Fibroblast of the aortic adventitia (primary cell): ENCODE data around the gene MYD88. TPM values are rescaled to one million over a fixed set of nuclear protein-coding genes. Genes with fewer than 3 reads are reported as not detected.

Experiments used
- DNase-seq: peaks from one replicate; pipeline ENCODE4 v3.0.0-alpha.2; 2010; ENCODE audit warnings: low read depth
- H3K4me3 ChIP-seq: 2 replicates; pipeline ENCODE4 v1.5.1; 2011; ENCODE audit warnings: low read depth, mild to moderate bottlenecking, control low read depth, low read length, moderate library complexity
- total RNA-seq: library from RNA; depleted of rRNA; stranded (reverse); fragments of >200 nt; gene quantifications from 2 replicates; pipeline ENCODE4 v1.2.3, GENCODE V29; 2012; ENCODE audit warnings: low replicate concordance
- TF ChIP-seq, protein P1 (sequence below): IDR thresholded peaks from 2 replicates; pipeline ENCODE4 v1.5.1; 2011; ENCODE audit warnings: mild to moderate bottlenecking, low read length, control low read depth, inconsistent platforms; ENCODE audit not compliant: insufficient read depth

The MYD88 gene
- total RNA-seq, 1 donor, result 8.3 TPM

DNA sequence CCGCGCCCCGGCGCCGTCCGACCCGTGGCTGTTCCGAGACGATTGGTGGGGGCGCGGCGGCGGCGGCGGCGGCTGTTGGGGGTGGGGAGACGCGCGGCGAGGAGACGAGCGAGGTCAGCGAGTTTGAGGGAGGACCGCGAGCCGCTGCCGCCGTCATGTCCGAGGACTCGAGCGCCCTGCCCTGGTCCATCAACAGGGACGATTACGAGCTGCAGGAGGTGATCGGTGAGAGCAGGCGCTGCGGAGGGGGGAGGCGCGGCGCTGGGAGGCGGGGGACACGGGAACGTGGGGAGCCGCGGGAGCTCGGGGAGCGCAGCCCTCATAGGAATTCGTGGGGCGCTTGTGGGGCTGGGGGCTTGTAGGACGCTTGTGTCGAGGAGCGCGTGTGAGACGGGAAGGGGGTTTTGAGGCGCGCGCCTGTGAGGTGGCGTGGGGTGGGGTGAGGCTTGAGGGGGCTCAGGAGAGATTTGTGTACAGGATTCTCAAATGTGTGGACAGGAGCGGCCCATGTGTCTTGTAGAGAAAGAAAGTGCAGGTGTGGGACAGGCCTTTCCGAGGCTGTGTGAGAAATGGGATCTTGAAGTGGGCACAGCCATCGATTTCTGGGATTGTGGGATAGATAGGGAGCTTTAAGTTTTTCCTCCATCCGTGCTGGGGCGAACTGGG is 27.4 kb downstream of the MYD88 start:
- H3K4me3 ChIP-seq, result peak overlapping the region; percentile 86
- TF ChIP-seq, protein P1, sequence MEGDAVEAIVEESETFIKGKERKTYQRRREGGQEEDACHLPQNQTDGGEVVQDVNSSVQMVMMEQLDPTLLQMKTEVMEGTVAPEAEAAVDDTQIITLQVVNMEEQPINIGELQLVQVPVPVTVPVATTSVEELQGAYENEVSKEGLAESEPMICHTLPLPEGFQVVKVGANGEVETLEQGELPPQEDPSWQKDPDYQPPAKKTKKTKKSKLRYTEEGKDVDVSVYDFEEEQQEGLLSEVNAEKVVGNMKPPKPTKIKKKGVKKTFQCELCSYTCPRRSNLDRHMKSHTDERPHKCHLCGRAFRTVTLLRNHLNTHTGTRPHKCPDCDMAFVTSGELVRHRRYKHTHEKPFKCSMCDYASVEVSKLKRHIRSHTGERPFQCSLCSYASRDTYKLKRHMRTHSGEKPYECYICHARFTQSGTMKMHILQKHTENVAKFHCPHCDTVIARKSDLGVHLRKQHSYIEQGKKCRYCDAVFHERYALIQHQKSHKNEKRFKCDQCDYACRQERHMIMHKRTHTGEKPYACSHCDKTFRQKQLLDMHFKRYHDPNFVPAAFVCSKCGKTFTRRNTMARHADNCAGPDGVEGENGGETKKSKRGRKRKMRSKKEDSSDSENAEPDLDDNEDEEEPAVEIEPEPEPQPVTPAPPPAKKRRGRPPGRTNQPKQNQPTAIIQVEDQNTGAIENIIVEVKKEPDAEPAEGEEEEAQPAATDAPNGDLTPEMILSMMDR, result no peak
- peak; percentile 12 for DNase-seq

DNA sequence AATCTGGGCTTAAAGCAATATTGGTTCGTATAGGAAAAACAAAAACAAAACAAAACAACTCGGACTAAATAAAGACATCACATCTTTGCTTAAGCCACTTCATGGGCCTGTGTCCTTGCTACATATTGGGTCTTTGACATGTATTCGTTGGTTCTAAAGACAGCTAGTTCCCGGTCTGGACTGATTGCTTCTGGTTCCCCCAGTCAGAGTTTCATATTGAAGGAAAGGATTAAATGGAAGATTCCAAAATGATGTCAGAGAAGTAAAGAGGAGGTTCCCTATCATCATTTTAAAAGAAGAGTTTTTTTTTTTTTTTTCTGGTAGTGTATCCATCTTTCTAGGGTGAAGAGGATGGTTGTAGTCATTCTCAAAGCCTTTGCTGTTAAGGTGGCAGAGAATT is 29.1 kb downstream of the MYD88 start:
- TF ChIP-seq, protein P1, result no peak
- DNase-seq, result no peak
- H3K4me3 ChIP-seq, result no peak overlapping the region

DNA sequence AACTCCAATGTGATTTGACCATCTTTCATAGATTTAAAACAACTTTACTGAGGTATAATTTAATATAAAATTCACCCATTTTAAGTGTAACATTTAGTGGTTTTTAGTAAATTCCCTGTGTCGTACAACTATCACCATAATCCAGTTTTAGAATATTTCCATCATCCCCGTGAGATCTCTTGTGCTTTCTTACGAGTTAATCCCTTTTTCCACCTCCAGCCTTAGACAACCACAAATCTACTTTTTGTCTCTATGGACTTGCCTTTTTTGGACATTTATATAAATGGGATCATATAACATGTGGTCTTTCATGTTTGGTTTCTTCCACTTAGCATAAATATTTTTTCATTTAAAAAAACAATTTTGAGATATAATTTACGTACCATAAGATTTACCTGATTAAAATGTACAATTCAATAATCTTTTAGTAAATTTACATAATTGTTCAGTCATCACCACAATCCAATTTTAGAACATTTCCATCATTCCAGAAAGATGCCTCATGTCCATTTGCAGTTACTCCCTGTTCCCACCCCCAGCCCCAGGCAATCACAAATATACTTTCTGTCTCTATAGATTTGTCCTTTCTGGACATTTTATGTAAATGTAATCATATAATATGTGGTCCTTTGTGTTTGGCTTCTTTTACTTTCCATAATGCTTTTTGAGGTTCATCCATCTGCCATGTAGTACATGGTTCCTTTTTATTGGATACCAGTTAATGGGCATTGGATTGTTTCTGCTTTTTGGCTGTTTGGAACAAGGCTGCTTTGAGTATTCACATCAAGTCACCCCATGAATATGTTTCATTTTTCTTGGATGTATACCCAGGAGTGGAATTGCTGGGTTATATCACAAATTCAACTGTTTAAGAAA is 29.9 kb downstream of the MYD88 start:
- TF ChIP-seq, protein P1, result no peak
- no peak overlapping the region for H3K4me3 ChIP-seq
- DNase-seq, result peak; percentile 61

DNA sequence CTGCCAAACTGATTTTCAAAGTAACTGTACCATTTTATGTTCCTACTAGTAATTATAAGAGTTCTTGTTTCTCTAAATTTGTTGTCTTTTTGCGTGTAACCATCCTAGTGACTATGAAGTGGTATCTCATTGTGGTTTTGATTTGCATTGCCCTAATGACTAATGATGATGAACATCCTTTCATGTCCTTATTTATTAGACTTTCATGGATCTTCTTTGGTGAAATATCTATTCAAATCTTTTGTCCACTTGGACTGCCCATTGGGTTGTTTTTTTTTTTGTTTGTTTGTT is 30.5 kb downstream of the MYD88 start:
- DNase-seq, result no peak
- TF ChIP-seq, protein P1, result no peak
- H3K4me3 ChIP-seq, result no peak overlapping the region

DNA sequence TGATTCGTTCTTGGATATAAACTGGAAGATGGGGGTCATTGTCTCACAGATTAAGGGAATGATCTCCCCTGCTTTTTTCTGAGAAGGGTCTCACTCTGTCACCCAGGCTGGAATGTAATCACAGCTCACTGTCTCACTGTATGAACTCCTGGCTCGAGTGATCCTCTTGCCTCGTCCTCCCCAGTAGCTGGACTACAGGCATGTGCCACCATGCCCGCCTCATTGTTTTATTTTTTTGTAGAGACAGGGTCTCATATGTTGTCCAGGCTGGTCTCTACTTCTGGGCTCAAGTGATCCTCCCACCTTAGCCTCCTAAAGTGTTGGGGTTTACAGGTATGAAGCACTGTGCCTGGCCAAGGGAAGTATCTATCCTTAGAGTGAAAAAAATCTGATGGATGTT is 32.3 kb downstream of the MYD88 start:
- TF ChIP-seq, protein P1, result no peak
- H3K4me3 ChIP-seq, result no peak overlapping the region
- DNase-seq, result no peak

DNA sequence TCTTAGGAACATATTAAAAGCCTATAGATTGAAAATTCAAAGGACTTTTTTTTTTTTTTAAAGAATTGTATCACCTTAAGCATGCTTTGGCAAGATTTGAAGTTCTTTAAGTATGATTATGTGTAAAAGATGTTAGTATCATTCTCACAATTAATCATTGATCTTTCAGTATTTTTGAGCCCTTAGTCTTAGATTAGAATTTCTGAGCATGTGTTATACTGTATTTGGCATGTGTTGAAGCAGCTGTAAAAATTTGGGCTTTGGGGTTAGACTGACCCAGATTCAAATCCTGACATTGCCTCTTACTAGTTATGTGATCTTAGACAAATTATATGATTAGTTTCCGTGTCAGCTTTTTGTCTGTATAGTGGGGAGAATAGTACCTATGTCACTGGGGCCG is 33.2 kb downstream of the MYD88 start:
- TF ChIP-seq, protein P1, result no peak
- H3K4me3 ChIP-seq, result no peak overlapping the region
- DNase-seq, result no peak
